Astrocyte (in vitro differentiated cells and primary cell): ENCODE data around the gene GALNT18. TPM values are rescaled to one million over a fixed set of nuclear protein-coding genes. Genes with fewer than 3 reads are reported as not detected.

Source experiments
- DNase-seq: peaks from one replicate; pipeline ENCODE4 v3.0.0-alpha.2; 2010; ENCODE audit warnings: low read depth
- FAIRE-seq: peaks from 2 replicates; lab custom pipeline; 2011; peaks lifted over from hg19 to GRCh38; lab: Jason Lieb, UNC
- H2AFZ ChIP-seq: 2 replicates; pipeline ENCODE4 v1.6.0; 2012; ENCODE audit warnings: low read depth, low read length, inconsistent platforms
- H3K27ac ChIP-seq: 2 replicates; pipeline ENCODE4 v1.5.1; 2011; ENCODE audit warnings: low read depth, low read length, inconsistent platforms
- H3K27me3 ChIP-seq: 2 replicates; pipeline ENCODE4 v1.6.0; 2011; ENCODE audit warnings: low read length, inconsistent platforms; ENCODE audit not compliant: insufficient read depth
- H3K36me3 ChIP-seq: 2 replicates; pipeline ENCODE4 v1.5.1; 2011; ENCODE audit warnings: low read length, inconsistent platforms; ENCODE audit not compliant: insufficient read depth
- H3K4me1 ChIP-seq: 2 replicates; pipeline ENCODE4 v1.5.1; 2011; ENCODE audit warnings: low read length, inconsistent platforms; ENCODE audit not compliant: insufficient read depth
- H3K4me2 ChIP-seq: 2 replicates; pipeline ENCODE4 v1.6.0; 2012; ENCODE audit warnings: low read length, inconsistent platforms
- H3K4me3 ChIP-seq: 2 replicates; pipeline ENCODE4 v1.5.1; 2011; ENCODE audit warnings: low read depth, mild to moderate bottlenecking, low read length, inconsistent platforms; ENCODE audit not compliant: insufficient read depth
- H3K79me2 ChIP-seq: 2 replicates; pipeline ENCODE4 v1.6.0; 2012; ENCODE audit warnings: mild to moderate bottlenecking, low read length, inconsistent platforms; ENCODE audit not compliant: insufficient read depth
- H3K9ac ChIP-seq: 2 replicates; pipeline ENCODE4 v1.6.0; 2012; ENCODE audit warnings: mild to moderate bottlenecking, low read length, inconsistent platforms
- H3K9me3 ChIP-seq: 2 replicates; pipeline ENCODE4 v1.5.1; 2012; ENCODE audit warnings: low read depth, mild to moderate bottlenecking, low read length, inconsistent platforms; ENCODE audit not compliant: insufficient read depth
- H4K20me1 ChIP-seq: 2 replicates; pipeline ENCODE4 v1.6.0; 2012; ENCODE audit warnings: low read length, inconsistent platforms; ENCODE audit not compliant: insufficient read depth
- H3K27ac Mint-ChIP-seq: one replicate; pipeline ENCODE4 v1.8.0; 2021; ENCODE audit warnings: mild to moderate bottlenecking, mixed read lengths; ENCODE audit not compliant: unreplicated experiment
- H3K27me3 Mint-ChIP-seq: one replicate; pipeline ENCODE4 v1.8.0; 2021; ENCODE audit warnings: low read depth, mixed read lengths; ENCODE audit not compliant: unreplicated experiment
- H3K36me3 Mint-ChIP-seq: one replicate; pipeline ENCODE4 v1.8.0; 2021; ENCODE audit warnings: low read depth, mixed read lengths; ENCODE audit not compliant: unreplicated experiment
- H3K4me1 Mint-ChIP-seq: one replicate; pipeline ENCODE4 v1.8.0; 2021; ENCODE audit warnings: low read depth, mixed read lengths; ENCODE audit not compliant: unreplicated experiment
- H3K4me3 Mint-ChIP-seq: one replicate; pipeline ENCODE4 v1.8.0; 2021; ENCODE audit warnings: mild to moderate bottlenecking, moderate library complexity, mixed read lengths; ENCODE audit not compliant: unreplicated experiment
- H3K9me3 Mint-ChIP-seq: one replicate; pipeline ENCODE4 v1.8.0; 2021; ENCODE audit warnings: mild to moderate bottlenecking, mixed read lengths; ENCODE audit not compliant: unreplicated experiment
- EZH2 ChIP-seq: IDR thresholded peaks from 2 replicates; pipeline ENCODE4 v1.6.1; 2012; ENCODE audit warnings: mild to moderate bottlenecking, low read length, inconsistent platforms; ENCODE audit not compliant: insufficient read depth
- total RNA-seq: library from RNA; stranded (reverse); gene quantifications from 2 replicates; pipeline ENCODE4 v1.2.1, GENCODE V29; 2021
- TF ChIP-seq, protein P1 (sequence below): IDR thresholded peaks from 2 replicates; pipeline ENCODE4 v1.5.1; 2011; ENCODE audit warnings: low read depth, mild to moderate bottlenecking, inconsistent platforms, low read length, moderate library complexity; ENCODE audit not compliant: insufficient read depth

Gene GALNT18
- total RNA-seq, 1 donor from 2014 or later = 6.5 TPM

DNA sequence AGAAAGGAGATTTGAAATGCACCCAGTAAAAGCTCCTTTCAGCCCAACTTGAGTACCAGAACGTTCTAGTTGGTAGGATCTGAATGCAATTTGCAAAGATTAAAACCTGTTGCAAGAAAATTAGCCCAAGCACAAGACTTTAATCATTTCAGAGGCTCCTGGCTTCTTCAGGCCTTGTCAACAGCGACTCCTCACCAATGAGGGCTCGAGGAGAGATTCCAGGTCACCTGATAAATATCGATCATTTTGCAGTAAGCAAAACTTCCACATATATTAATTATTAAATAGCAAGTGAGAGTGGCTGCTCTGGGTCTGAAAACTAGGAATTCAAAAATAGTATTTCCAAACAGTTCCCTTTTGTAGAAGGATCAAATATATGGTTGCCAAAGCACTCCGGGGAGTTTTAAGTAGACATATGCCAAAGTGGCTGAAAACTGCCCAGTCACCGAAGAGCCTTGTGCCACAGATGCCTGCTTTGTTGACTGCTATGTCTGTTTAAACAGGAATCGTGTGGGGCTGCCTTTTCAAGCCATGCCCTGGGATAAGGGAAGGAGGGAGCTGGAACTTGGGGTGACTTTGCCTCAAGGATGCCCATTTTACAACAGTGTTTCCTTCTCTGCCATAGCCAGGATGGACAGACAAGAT is 332.7 kb downstream of the GALNT18 start:
- Mint-ChIP-seq H3K36me3 (peaks cover 4% of the 10 kb centered on the region), H3K4me3 (no peak overlapping the region)
- FAIRE-seq = no peak

DNA sequence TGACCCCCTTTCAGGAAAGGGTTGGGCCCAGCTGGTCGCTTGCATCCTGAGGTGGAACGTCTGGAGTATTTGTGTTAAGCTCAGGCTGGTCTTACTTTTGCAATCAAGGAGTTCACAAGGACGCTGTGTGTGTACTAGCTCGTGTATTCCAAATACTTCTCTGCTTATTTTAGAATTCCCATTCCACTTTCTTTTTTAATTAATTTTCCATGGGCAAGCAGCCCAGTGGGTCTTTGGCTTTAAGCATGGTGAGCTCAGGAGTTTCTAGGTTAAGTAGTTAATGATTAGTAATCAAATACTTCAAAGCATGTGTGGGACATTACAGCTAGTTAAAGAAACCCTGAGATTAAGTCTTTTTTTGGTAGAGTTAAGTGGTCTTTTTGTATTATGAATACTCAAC is 337.3 kb downstream of the GALNT18 start:
- H3K9me3 ChIP-seq = no peaks in the 10 kb centered on the region
- FAIRE-seq (no peak), DNase-seq (no peak)
- H3K4me1 Mint-ChIP-seq = peaks cover 5% of the 10 kb centered on the region
- H3K27me3 Mint-ChIP-seq = peaks cover 30% of the 10 kb centered on the region
- H4K20me1 ChIP-seq = no peaks in the 10 kb centered on the region
- H3K9me3 Mint-ChIP-seq = peaks cover 3% of the 10 kb centered on the region
- no peak overlapping the region for H3K27ac ChIP-seq
- H3K79me2 ChIP-seq = no peaks in the 10 kb centered on the region
- no peaks in the 10 kb centered on the region for H3K4me1 ChIP-seq
- no peaks in the 10 kb centered on the region for H3K36me3 ChIP-seq
- H3K4me3 Mint-ChIP-seq = no peak overlapping the region
- no peak overlapping the region for H3K9ac ChIP-seq
- H3K36me3 Mint-ChIP-seq = peaks cover 5% of the 10 kb centered on the region
- no peak overlapping the region for H2AFZ ChIP-seq
- no peak overlapping the region for H3K4me3 ChIP-seq
- H3K27ac Mint-ChIP-seq = no peak overlapping the region
- no peak overlapping the region for H3K4me2 ChIP-seq
- TF ChIP-seq, protein P1, sequence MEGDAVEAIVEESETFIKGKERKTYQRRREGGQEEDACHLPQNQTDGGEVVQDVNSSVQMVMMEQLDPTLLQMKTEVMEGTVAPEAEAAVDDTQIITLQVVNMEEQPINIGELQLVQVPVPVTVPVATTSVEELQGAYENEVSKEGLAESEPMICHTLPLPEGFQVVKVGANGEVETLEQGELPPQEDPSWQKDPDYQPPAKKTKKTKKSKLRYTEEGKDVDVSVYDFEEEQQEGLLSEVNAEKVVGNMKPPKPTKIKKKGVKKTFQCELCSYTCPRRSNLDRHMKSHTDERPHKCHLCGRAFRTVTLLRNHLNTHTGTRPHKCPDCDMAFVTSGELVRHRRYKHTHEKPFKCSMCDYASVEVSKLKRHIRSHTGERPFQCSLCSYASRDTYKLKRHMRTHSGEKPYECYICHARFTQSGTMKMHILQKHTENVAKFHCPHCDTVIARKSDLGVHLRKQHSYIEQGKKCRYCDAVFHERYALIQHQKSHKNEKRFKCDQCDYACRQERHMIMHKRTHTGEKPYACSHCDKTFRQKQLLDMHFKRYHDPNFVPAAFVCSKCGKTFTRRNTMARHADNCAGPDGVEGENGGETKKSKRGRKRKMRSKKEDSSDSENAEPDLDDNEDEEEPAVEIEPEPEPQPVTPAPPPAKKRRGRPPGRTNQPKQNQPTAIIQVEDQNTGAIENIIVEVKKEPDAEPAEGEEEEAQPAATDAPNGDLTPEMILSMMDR = no peak
- peaks cover 25% of the 10 kb centered on the region for H3K27me3 ChIP-seq

More for the DNA sequence above, 332.7 kb downstream of the GALNT18 start:
- TF ChIP-seq, protein P1 = no peak
- no peak for TF ChIP-seq EZH2
- H3K27ac Mint-ChIP-seq = no peak overlapping the region
- Histone ChIP-seq H3K9ac (no peak overlapping the region), H4K20me1 (no peaks in the 10 kb centered on the region), H3K4me2 (no peak overlapping the region), H3K9me3 (no peaks in the 10 kb centered on the region), H3K27me3 (peaks cover 29% of the 10 kb centered on the region), H2AFZ (no peak overlapping the region), H3K79me2 (no peaks in the 10 kb centered on the region), H3K27ac (no peak overlapping the region), H3K4me3 (no peak overlapping the region), H3K36me3 (no peaks in the 10 kb centered on the region), H3K4me1 (no peaks in the 10 kb centered on the region)
- peaks cover 2% of the 10 kb centered on the region for H3K4me1 Mint-ChIP-seq
- H3K9me3 Mint-ChIP-seq = peaks cover 3% of the 10 kb centered on the region
- DNase-seq = no peak
- peaks cover 36% of the 10 kb centered on the region for H3K27me3 Mint-ChIP-seq

DNA sequence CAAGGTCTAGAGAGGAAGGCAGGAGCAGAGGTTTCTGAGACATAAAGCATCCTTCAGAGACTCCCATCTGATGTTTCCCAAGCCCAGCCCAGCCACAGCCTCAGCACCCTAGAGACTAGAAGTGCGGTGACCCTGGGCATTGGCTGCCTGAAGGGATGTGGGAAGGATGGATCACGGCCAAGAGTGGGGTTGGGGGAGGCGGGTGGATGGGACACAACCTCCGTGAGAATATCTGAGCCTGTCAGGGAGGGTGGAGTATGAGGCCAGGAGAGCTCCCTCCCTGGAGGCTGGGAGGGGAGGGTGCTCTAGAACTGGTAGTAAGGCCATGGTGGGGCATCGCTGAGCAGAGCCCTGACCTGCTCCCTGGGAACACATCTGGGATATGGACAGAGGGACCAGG is 340.2 kb downstream of the GALNT18 start:
- no peak overlapping the region for H3K4me3 Mint-ChIP-seq
- peaks cover 16% of the 10 kb centered on the region for H3K27me3 Mint-ChIP-seq
- Histone ChIP-seq H3K27me3 (peaks cover 7% of the 10 kb centered on the region), H2AFZ (no peak overlapping the region), H3K4me1 (no peaks in the 10 kb centered on the region), H3K79me2 (no peaks in the 10 kb centered on the region), H3K4me2 (no peak overlapping the region), H3K27ac (no peak overlapping the region), H3K9me3 (no peaks in the 10 kb centered on the region), H4K20me1 (no peaks in the 10 kb centered on the region), H3K36me3 (no peaks in the 10 kb centered on the region), H3K9ac (no peak overlapping the region), H3K4me3 (no peak overlapping the region)
- no peak overlapping the region for H3K27ac Mint-ChIP-seq
- no peak for DNase-seq
- H3K9me3 Mint-ChIP-seq = peaks cover 4% of the 10 kb centered on the region
- peaks cover 5% of the 10 kb centered on the region for H3K4me1 Mint-ChIP-seq
- TF ChIP-seq EZH2 = no peak
- TF ChIP-seq, protein P1 = no peak
- FAIRE-seq = no peak
- H3K36me3 Mint-ChIP-seq = peaks cover 3% of the 10 kb centered on the region
